ENCODE measurements around the gene MSRB3. TPM values are rescaled to one million over a fixed set of nuclear protein-coding genes. Genes with fewer than 3 reads are reported as not detected.

Gene MSRB3
- total RNA-seq, 1 experiment from 2014 or later, result 1.8 TPM

- no peak overlapping the region for H3K4me3 Mint-ChIP-seq
- TF ChIP-seq, protein P1, sequence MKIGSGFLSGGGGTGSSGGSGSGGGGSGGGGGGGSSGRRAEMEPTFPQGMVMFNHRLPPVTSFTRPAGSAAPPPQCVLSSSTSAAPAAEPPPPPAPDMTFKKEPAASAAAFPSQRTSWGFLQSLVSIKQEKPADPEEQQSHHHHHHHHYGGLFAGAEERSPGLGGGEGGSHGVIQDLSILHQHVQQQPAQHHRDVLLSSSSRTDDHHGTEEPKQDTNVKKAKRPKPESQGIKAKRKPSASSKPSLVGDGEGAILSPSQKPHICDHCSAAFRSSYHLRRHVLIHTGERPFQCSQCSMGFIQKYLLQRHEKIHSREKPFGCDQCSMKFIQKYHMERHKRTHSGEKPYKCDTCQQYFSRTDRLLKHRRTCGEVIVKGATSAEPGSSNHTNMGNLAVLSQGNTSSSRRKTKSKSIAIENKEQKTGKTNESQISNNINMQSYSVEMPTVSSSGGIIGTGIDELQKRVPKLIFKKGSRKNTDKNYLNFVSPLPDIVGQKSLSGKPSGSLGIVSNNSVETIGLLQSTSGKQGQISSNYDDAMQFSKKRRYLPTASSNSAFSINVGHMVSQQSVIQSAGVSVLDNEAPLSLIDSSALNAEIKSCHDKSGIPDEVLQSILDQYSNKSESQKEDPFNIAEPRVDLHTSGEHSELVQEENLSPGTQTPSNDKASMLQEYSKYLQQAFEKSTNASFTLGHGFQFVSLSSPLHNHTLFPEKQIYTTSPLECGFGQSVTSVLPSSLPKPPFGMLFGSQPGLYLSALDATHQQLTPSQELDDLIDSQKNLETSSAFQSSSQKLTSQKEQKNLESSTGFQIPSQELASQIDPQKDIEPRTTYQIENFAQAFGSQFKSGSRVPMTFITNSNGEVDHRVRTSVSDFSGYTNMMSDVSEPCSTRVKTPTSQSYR (CRISPR knock-in tag; IDR thresholded peaks at IDR 0.05), result no peak
- no peak for TF ChIP-seq GRHL2 (CRISPR knock-in tag; IDR thresholded peaks at IDR 0.05; ENCODE audit: insufficient replicate concordance, severe bottlenecking)
- TF ChIP-seq ZNF219 (CRISPR knock-in tag; IDR thresholded peaks at IDR 0.05; ENCODE audit: borderline replicate concordance), result no peak
- no peak for TF ChIP-seq GTF2I (CRISPR knock-in tag; conservative IDR thresholded peaks at IDR 0.05)
- TF ChIP-seq AFF4 (CRISPR knock-in tag; IDR thresholded peaks at IDR 0.05; ENCODE audit: borderline replicate concordance), result no peak
- TF ChIP-seq, protein P2, sequence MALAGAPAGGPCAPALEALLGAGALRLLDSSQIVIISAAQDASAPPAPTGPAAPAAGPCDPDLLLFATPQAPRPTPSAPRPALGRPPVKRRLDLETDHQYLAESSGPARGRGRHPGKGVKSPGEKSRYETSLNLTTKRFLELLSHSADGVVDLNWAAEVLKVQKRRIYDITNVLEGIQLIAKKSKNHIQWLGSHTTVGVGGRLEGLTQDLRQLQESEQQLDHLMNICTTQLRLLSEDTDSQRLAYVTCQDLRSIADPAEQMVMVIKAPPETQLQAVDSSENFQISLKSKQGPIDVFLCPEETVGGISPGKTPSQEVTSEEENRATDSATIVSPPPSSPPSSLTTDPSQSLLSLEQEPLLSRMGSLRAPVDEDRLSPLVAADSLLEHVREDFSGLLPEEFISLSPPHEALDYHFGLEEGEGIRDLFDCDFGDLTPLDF (CRISPR knock-in tag; IDR thresholded peaks at IDR 0.05), result no peak
- no peak for TF ChIP-seq JAZF1 (CRISPR knock-in tag; IDR thresholded peaks at IDR 0.05)
- TF ChIP-seq RORB (CRISPR knock-in tag; IDR thresholded peaks at IDR 0.05), result no peak
- TF ChIP-seq ZNF138 (CRISPR knock-in tag; conservative IDR thresholded peaks at IDR 0.05), result no peak
- no peak for TF ChIP-seq CDX4 (CRISPR knock-in tag; IDR thresholded peaks at IDR 0.05; ENCODE audit: borderline replicate concordance)
- no peak for TF ChIP-seq TP53 (CRISPR knock-in tag; IDR thresholded peaks at IDR 0.05)
- no peak for TF ChIP-seq ZNF263 (CRISPR knock-in tag; IDR thresholded peaks at IDR 0.05; ENCODE audit: low read depth)
- no peak for TF ChIP-seq EMX1 (CRISPR knock-in tag; IDR thresholded peaks at IDR 0.05)
- TF ChIP-seq, protein P3, sequence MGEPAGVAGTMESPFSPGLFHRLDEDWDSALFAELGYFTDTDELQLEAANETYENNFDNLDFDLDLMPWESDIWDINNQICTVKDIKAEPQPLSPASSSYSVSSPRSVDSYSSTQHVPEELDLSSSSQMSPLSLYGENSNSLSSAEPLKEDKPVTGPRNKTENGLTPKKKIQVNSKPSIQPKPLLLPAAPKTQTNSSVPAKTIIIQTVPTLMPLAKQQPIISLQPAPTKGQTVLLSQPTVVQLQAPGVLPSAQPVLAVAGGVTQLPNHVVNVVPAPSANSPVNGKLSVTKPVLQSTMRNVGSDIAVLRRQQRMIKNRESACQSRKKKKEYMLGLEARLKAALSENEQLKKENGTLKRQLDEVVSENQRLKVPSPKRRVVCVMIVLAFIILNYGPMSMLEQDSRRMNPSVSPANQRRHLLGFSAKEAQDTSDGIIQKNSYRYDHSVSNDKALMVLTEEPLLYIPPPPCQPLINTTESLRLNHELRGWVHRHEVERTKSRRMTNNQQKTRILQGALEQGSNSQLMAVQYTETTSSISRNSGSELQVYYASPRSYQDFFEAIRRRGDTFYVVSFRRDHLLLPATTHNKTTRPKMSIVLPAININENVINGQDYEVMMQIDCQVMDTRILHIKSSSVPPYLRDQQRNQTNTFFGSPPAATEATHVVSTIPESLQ (CRISPR knock-in tag; IDR thresholded peaks at IDR 0.05), result no peak
- TF ChIP-seq CREM (CRISPR knock-in tag; IDR thresholded peaks at IDR 0.05), result no peak
- no peak for TF ChIP-seq ZNF121 (CRISPR knock-in tag; IDR thresholded peaks at IDR 0.05)
- TF ChIP-seq, protein P4, sequence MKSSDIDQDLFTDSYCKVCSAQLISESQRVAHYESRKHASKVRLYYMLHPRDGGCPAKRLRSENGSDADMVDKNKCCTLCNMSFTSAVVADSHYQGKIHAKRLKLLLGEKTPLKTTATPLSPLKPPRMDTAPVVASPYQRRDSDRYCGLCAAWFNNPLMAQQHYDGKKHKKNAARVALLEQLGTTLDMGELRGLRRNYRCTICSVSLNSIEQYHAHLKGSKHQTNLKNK (CRISPR knock-in tag; IDR thresholded peaks at IDR 0.05), result no peak
- H3K36me3 Mint-ChIP-seq, result no peaks in the 10 kb centered on the region
- DNase-seq (ENCODE audit: low spot score) (no peak), ATAC-seq (no peak)
- H3K4me1 Mint-ChIP-seq, result 0 out of 2 replicates have a peak, but pooled peaks cover 2% of the 10 kb centered on the region
- 0 out of 2 replicates have a peak, but pooled peaks cover 3% of the 10 kb centered on the region for H3K9me3 Mint-ChIP-seq
- CTCF ChIA-PET, result no interaction called here
- POLR2A ChIA-PET, result no interaction called here
- H3K27me3 Mint-ChIP-seq (ENCODE audit: low read depth), result no peaks in the 10 kb centered on the region
- no peak overlapping the region for H3K27ac Mint-ChIP-seq
Observed at GRCh38 chr12:65464930-65465329, 186.4 kb downstream of the MSRB3 start.
